SJCRH30 (cell line): Measurements from ENCODE around the gene CD46. TPM values are rescaled to one million over a fixed set of nuclear protein-coding genes. Genes with fewer than 3 reads are reported as not detected.

Experiments
- total RNA-seq: library from RNA; depleted of rRNA; stranded (reverse); fragments of >200 nt; shearing (Covaris generic); gene quantifications from 2 replicates; pipeline ENCODE4 v1.2.3, GENCODE V29; 2014; rRNA removed

Gene CD46
- total RNA-seq, 1 experiment from 2014 or later: 95.1 TPM

Other genes with a start within 250 kb of the CD46 start
- gene CR1L, start 106.9 kb upstream of the CD46 start, total RNA-seq: not detected in 2 replicates
- 0.36 and 0.43 TPM in 2 replicates for gene CD34, start 159.1 kb downstream of the CD46 start, total RNA-seq